ENCODE results near the gene TBC1D32.

TBC1D32 gene

DNA sequence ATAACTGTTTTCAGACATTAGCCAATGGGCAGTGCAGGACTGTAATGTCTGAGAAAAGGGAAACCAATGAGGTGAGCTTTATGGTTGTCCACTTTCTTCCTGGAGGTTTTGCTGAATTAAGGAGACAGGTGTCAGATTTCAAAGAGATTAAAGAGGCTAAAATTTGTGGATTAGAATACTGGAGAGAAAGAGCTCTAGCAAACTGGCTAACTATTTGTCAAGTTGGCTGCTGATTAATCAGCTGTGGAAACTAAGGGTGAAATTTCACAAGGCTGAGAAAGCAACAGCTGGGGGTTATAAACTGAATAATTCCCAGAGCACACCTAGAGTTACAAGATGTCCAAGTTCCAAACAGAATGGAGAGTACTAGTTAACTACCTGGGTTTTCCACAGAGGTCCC is 198.9 kb downstream of the TBC1D32 start:
- TF ChIP-seq, protein P1, sequence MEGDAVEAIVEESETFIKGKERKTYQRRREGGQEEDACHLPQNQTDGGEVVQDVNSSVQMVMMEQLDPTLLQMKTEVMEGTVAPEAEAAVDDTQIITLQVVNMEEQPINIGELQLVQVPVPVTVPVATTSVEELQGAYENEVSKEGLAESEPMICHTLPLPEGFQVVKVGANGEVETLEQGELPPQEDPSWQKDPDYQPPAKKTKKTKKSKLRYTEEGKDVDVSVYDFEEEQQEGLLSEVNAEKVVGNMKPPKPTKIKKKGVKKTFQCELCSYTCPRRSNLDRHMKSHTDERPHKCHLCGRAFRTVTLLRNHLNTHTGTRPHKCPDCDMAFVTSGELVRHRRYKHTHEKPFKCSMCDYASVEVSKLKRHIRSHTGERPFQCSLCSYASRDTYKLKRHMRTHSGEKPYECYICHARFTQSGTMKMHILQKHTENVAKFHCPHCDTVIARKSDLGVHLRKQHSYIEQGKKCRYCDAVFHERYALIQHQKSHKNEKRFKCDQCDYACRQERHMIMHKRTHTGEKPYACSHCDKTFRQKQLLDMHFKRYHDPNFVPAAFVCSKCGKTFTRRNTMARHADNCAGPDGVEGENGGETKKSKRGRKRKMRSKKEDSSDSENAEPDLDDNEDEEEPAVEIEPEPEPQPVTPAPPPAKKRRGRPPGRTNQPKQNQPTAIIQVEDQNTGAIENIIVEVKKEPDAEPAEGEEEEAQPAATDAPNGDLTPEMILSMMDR (IDR thresholded peaks at IDR 0.05; ENCODE audit: borderline replicate concordance, insufficient read depth, low read depth, low read length) = no peak

DNA sequence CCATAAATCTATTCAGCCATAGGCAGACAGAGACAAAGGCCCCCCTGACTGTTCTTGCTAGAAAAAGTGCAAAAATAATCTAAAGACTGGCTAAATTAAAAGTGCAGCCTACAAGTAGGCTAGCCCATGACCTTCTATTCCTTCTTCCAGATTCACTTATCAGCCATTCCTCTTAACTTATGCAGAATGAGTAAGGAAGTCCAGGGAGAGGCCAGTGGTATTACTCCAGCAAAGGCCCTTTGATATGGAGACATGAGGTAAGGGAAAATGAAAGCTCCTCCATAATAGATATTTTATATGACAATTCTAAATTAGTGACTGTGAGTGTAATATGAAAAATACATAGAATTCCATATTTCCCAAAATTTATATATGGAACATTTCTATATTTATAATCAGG is 199.4 kb downstream of the TBC1D32 start:
- TF ChIP-seq, protein P1 (IDR thresholded peaks at IDR 0.05; ENCODE audit: borderline replicate concordance, insufficient read depth, low read depth, low read length) = no peak
- H3K4me3 ChIP-seq (ENCODE audit: low read depth, low read length) = no peak overlapping the region

More for the DNA sequence above, 198.9 kb downstream of the TBC1D32 start:
- H3K4me3 ChIP-seq (ENCODE audit: low read depth, low read length) = no peak overlapping the region

DNA sequence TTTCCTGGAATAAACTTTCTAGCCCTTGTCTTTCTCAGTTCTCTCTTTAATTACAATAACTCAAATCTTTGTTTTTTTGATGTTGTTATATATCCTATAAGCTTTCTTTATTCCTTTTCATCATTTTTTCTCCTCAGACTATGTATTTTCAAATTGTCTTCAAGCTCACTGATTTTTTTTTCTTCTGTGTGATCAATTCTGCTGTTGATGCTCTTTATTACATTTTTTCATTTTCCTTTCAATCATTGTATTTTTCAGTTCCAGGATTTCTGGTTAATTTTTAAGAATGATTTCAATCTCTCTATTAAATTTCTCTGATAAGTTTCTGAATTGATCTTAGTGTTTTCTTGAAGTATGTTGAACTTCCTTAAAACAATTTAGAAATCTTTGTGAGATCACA is 209.7 kb downstream of the TBC1D32 start:
- no peak overlapping the region for H3K4me3 ChIP-seq (ENCODE audit: low read depth, low read length)
- TF ChIP-seq, protein P1 (IDR thresholded peaks at IDR 0.05; ENCODE audit: borderline replicate concordance, insufficient read depth, low read depth, low read length) = no peak

DNA sequence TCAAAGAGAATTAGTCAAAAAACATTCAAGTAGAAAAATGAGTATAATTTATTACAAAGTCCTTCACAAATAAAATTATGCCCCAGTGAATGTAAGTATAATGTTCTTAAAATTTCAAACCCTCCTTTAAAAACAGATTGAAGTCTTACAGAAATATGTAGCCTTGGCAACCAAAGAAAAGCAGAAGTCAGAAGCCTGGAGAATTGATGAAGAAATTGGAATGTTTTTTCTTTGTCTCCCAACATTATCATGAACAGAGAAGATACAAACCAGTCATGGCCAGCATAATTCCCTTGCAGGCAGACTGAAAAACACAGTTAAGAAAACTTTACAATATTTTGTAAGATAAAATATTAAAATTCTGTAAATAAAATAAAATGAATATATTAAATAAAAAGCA is 221.9 kb downstream of the TBC1D32 start:
- no peak overlapping the region for H3K4me3 ChIP-seq (ENCODE audit: low read depth, low read length)
- TF ChIP-seq, protein P1 (IDR thresholded peaks at IDR 0.05; ENCODE audit: borderline replicate concordance, insufficient read depth, low read depth, low read length) = no peak

DNA sequence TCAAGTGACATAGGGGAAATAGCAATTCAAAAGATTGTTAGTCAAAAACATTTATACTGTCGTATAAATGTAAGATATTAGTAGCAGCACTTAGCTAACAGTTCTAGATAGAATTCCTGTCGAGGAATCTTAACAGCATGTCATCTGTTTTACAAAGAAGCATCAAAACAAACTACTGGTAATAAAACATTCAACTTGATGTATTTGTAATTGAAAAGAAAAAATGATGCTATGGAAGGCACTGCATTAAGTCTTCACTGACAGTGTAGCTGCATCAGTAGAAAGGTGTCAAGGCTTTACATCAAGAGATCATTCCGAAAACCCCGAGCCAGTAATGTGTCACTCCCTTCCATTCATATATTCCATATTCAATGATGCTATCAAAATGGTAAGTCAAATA is 223.5 kb downstream of the TBC1D32 start:
- TF ChIP-seq, protein P1 (IDR thresholded peaks at IDR 0.05; ENCODE audit: borderline replicate concordance, insufficient read depth, low read depth, low read length) = no peak
- no peak overlapping the region for H3K4me3 ChIP-seq (ENCODE audit: low read depth, low read length)

DNA sequence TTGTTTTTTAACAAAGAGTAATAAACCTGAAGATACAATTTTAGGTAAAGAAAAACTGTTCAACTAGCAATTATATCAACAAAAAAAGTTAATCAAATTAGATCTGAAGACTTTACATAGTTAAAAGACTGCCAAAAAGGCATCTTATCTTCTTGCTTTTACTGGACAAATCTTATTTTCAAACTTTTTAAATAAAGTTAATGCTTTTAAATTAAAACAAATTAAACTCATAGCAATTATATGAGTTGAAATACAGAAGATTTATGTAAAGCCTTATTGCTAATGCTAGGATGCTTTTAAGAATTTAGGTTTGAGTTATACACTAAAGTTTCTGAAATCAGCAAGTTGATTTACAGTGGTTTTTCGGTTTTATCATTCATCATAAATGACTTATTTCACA is 227.3 kb downstream of the TBC1D32 start:
- TF ChIP-seq, protein P1 (IDR thresholded peaks at IDR 0.05; ENCODE audit: borderline replicate concordance, insufficient read depth, low read depth, low read length) = no peak
- H3K4me3 ChIP-seq (ENCODE audit: low read depth, low read length) = no peak overlapping the region

DNA sequence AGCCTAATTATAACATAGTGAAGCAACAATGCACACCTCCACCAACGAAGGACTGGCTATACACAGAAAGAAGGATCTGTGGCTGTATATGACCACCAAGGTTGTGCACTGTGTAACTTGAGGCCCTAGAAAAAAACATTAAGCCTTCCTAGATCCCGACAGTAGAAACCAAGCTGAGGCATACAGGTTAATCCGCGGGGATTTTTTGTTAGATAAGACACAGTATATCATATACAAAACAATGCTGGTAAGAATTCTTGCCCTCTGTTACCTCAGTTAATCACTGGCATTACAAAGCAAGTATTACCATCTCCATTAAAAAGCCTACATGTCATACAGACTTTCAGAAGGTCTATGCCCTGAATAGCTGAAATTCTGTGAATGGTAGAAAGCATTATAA is 228.8 kb downstream of the TBC1D32 start:
- TF ChIP-seq, protein P1 (IDR thresholded peaks at IDR 0.05; ENCODE audit: borderline replicate concordance, insufficient read depth, low read depth, low read length) = no peak
- H3K4me3 ChIP-seq (ENCODE audit: low read depth, low read length) = no peak overlapping the region

All from GM12875 (cell line).